BLaER1 treated with 17β-estradiol and CSF1 and Interleukin-3, amounts not matched to agents 10 nM and 100 nM (cell line): ENCODE data around the gene KRTAP4-2.
"Not testable (repeated sequence)": the region's sequence is repeated elsewhere in the genome, so short reads cannot be mapped to it uniquely, and the experiment has no call there.

ENCODE experiments used
- H3K27ac ChIP-seq, 11 experiments: shearing (Covaris generic); formaldehyde crosslinking; 2 replicates each; pipeline ENCODE4 v1.8.1; 2022
- H3K27me3 ChIP-seq, 11 experiments: shearing (Covaris generic); formaldehyde crosslinking; 2 replicates each; pipeline ENCODE4 v1.8.1; 2022
- H3K36me3 ChIP-seq, 11 experiments: shearing (Covaris generic); formaldehyde crosslinking; 2 replicates each; pipeline ENCODE4 v1.8.1; 2022
- H3K4me1 ChIP-seq, 10 experiments: shearing (Covaris generic); formaldehyde crosslinking; 2 replicates each; pipeline ENCODE4 v1.8.1; 2022
- H3K4me2 ChIP-seq, 11 experiments: shearing (Covaris generic); formaldehyde crosslinking; 2 replicates each; pipeline ENCODE4 v1.8.1; 2022
- H3K4me3 ChIP-seq, 10 experiments: shearing (Covaris generic); formaldehyde crosslinking; 2 replicates each; pipeline ENCODE4 v1.8.1; 2022
- H3K9ac ChIP-seq, 11 experiments: shearing (Covaris generic); formaldehyde crosslinking; 2 replicates each; pipeline ENCODE4 v1.8.1; 2022
- H3K9me3 ChIP-seq, 11 experiments: shearing (Covaris generic); formaldehyde crosslinking; replicated peaks in 1 of 11; 2 replicates each; pipeline ENCODE4 v1.8.1; 2022
- H4K20me1 ChIP-seq, 11 experiments: shearing (Covaris generic); formaldehyde crosslinking; 2 replicates each; pipeline ENCODE4 v1.8.1; 2022
- Cebpa-rat ChIP-seq, 11 experiments: shearing (Covaris generic); IDR thresholded peaks; 2 replicates each; pipeline ENCODE4 v1.8.1; 2022

KRTAP4-2 gene

DNA sequence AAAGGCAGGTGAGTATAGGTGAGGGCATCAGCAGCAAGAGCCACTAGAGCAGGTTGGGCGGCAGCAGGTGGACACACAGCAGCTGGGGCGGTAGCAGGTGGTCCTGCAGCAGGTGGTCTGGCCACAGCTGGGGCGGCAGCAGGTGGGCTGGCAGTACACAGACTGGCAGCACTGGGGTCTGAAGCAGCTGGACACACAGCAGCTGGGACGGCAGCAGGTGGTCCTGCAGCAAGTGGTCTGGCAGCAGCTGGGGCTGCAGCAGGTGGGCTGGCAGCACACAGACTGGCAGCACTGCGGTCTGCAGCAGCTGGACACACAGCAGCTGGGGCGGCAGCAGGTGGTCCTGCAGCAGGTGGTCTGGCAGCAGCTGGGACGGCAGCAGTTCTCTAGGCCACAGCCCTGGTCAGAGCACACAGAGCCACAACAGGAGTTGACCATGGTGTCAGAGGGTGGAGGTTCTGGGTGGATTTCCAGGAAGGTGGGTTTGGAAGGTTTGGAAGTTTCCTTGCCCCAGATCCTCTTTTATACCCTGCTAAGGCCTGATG lies at the start of gene KRTAP4-2:
KRTAP4-2 (minus strand) TSS at position 495 of the 545 bp plus-strand sequence; CDS start at position 438, 57 bp downstream.
- peaks cover 0 to 13% (median 0%) of the 10 kb centered on the region in 11 experiments; a peak in 5 of 22 replicates for H3K9me3 ChIP-seq
- no peaks in the 10 kb centered on the region for H4K20me1 ChIP-seq
- no peak for TF ChIP-seq Cebpa-rat (IDR thresholded peaks at IDR 0.05)
- peak within 1 kb of the TSS; percentile 74 to 95 (median 91) for H3K4me2 ChIP-seq
- no peaks in the 10 kb centered on the region; a peak in 1 of 22 replicates for H3K27me3 ChIP-seq
- H3K4me1 ChIP-seq, result peaks cover 25 to 44% (median 30%) of the 10 kb centered on the region in 10 experiments
- no peaks in the 10 kb centered on the region for H3K36me3 ChIP-seq
- H3K4me3 ChIP-seq, result no peak within 1 kb of the TSS
- peak within 1 kb of the TSS in 3 of 11 experiments; percentile 34 to 60 (median 44); a peak in 5 of 22 replicates for H3K27ac ChIP-seq
- no peak within 1 kb of the TSS for H3K9ac ChIP-seq

DNA sequence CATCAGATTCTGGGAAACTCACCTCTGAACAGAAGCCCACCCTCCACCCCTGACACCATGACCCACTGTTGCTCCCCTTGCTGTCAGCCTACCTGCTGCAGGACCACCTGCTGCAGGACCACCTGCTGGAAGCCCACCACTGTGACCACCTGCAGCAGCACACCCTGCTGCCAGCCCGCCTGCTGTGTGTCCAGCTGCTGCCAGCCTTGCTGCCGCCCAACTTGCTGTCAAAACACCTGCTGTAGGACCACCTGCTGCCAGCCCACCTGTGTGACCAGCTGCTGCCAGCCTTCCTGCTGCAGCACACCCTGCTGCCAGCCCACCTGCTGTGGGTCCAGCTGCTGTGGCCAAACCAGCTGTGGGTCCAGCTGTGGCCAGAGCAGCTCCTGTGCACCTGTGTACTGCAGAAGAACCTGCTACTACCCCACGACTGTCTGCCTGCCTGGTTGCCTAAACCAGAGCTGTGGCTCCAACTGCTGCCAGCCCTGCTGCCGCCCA lies 48.6 kb upstream of the KRTAP4-2 start, which contains the start of gene KRTAP9-2:
KRTAP9-2 (plus strand) TSS at position 51 of the 498 bp plus-strand sequence; CDS start at position 58, 7 bp downstream.
- not testable (repeated sequence) for H3K9me3 ChIP-seq, H3K36me3 ChIP-seq, H3K9ac ChIP-seq, H3K4me3 ChIP-seq, H3K27me3 ChIP-seq, H3K4me1 ChIP-seq, H4K20me1 ChIP-seq, H3K4me2 ChIP-seq, H3K27ac ChIP-seq

DNA sequence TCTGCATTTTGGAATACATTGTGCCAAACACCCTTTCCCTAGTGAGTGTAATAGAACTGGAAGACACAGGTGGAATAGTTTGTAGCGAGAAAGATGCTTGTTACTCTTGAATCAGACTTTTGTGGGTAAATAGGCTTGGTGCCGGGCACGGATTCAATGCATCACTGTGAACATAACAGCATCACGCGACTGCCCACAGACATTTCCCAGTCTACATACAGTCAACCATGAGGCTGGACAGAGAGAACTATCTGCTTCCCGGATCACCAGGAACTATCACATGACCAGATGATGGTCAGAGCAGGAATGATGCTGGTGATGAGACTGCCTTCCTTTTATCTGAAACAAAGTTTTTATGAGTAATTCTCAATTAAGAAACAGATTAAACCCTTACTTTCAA lies 48.0 kb upstream of the KRTAP4-2 start:
- no peak overlapping the region for H3K9ac ChIP-seq
- no peak for TF ChIP-seq Cebpa-rat (IDR thresholded peaks at IDR 0.05)
- no peaks in the 10 kb centered on the region for H3K36me3 ChIP-seq
- H3K27me3 ChIP-seq, result no peaks in the 10 kb centered on the region
- H4K20me1 ChIP-seq, result no peaks in the 10 kb centered on the region
- H3K27ac ChIP-seq, result no peak overlapping the region
- no peak overlapping the region for H3K4me3 ChIP-seq
- peaks cover 0 to 5% (median 0%) of the 10 kb centered on the region in 10 experiments; a peak in 4 of 20 replicates for H3K4me1 ChIP-seq
- H3K4me2 ChIP-seq, result no peak overlapping the region
- H3K9me3 ChIP-seq, result 0 out of 22 replicates have a peak, but pooled peaks cover 0 to 6% (median 0%) of the 10 kb centered on the region in 11 experiments

DNA sequence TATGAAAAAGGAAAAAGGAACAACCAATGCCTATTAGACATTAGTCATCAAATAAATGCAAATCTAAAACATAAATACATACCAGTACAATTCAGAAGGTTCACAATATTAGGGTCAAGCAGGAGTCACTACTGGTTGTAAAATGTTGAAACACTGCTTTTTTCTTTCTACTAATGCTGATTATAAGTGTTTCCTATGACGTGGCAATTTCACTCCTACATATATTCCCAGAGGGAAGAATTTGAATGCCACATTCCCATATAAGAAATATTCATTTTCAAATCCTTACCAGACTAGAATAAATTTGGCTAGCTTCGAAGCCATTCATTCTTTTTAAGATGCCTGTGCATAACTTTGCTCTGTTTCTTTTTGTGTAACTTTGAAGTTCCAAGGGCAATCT lies 45.8 kb upstream of the KRTAP4-2 start:
- no peak overlapping the region for H3K4me2 ChIP-seq
- no peaks in the 10 kb centered on the region for H3K27me3 ChIP-seq
- H3K4me1 ChIP-seq, result peaks cover 0 to 6% (median 0%) of the 10 kb centered on the region in 10 experiments; a peak in 4 of 20 replicates
- H3K9ac ChIP-seq, result no peak overlapping the region
- no peak overlapping the region for H3K4me3 ChIP-seq
- no peaks in the 10 kb centered on the region for H4K20me1 ChIP-seq
- no peak overlapping the region for H3K27ac ChIP-seq
- no peak for TF ChIP-seq Cebpa-rat (IDR thresholded peaks at IDR 0.05)
- H3K36me3 ChIP-seq, result no peaks in the 10 kb centered on the region
- H3K9me3 ChIP-seq, result peaks cover 1 to 12% (median 8%) of the 10 kb centered on the region in 11 experiments; a peak in 10 of 22 replicates

DNA sequence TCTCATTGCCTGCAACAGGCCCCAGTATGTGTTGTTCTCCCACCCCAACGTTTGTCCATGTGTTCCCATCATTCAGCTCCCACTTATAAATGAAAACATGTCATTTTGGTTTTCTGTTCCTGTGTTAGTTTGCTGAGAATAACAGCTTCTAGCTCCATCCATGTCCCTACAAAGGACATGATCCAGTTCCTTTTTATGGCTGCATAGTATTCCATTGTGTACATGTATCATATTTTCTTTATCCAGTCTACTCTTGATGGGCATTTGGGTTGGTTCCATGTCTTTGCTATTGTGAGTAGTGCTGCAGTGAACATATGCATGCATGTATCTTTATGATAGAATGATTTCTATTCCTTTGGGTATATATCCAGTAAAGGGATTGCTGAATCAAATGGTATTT lies 37.7 kb upstream of the KRTAP4-2 start:
- no peak overlapping the region for H3K4me3 ChIP-seq
- TF ChIP-seq Cebpa-rat (IDR thresholded peaks at IDR 0.05), result no peak
- no peak overlapping the region for H3K4me2 ChIP-seq
- peaks cover 4 to 12% (median 8%) of the 10 kb centered on the region in 11 experiments; a peak in 11 of 22 replicates for H3K9me3 ChIP-seq
- peaks cover 0 to 16% (median 7%) of the 10 kb centered on the region in 10 experiments; a peak in 12 of 20 replicates for H3K4me1 ChIP-seq
- no peak overlapping the region for H3K9ac ChIP-seq
- no peaks in the 10 kb centered on the region for H3K36me3 ChIP-seq
- no peaks in the 10 kb centered on the region for H3K27me3 ChIP-seq
- H3K27ac ChIP-seq, result no peak overlapping the region
- no peaks in the 10 kb centered on the region for H4K20me1 ChIP-seq

DNA sequence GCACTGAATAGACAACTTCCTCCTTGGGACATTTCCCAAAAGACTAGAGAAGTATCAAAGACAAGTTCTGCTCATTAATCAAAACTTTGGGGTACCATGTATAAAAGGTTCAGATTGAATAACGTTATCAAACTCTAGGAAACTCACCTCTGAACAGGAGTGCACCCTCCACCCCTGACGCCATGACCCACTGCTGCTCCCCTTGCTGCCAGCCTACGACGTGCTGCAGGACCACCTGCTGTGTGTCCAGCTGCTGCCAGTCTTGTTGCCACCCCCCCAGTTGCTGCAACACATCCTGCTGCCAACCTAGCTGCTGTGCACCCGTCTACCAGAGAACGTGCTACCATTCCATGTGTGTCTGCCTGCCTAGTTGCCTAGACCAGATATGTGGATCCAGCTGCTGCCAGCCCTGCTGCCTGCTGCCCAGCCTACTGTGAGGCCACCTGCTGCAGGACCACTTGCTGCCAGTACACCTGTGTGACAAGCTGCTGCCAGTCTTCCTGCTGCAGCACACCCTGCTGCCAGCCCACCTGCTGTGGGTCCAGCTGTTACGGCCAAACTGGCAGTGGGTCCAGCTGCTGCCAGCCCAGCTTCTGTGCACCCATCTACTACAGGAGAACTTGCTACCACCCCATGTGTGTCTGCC lies 34.6 kb upstream of the KRTAP4-2 start:
- H4K20me1 ChIP-seq, result no peaks in the 10 kb centered on the region
- no peak for TF ChIP-seq Cebpa-rat (IDR thresholded peaks at IDR 0.05)
- peaks cover 0 to 16% (median 7%) of the 10 kb centered on the region in 10 experiments; a peak in 12 of 20 replicates for H3K4me1 ChIP-seq
- no peaks in the 10 kb centered on the region for H3K27me3 ChIP-seq
- H3K9ac ChIP-seq, result no peak overlapping the region
- H3K36me3 ChIP-seq, result no peaks in the 10 kb centered on the region
- no peak overlapping the region for H3K4me3 ChIP-seq
- H3K27ac ChIP-seq, result no peak overlapping the region
- H3K9me3 ChIP-seq, result no peaks in the 10 kb centered on the region
- peak overlapping the region in 5 of 11 experiments; percentile 4 to 50 (median 30); a peak in 7 of 22 replicates for H3K4me2 ChIP-seq

DNA sequence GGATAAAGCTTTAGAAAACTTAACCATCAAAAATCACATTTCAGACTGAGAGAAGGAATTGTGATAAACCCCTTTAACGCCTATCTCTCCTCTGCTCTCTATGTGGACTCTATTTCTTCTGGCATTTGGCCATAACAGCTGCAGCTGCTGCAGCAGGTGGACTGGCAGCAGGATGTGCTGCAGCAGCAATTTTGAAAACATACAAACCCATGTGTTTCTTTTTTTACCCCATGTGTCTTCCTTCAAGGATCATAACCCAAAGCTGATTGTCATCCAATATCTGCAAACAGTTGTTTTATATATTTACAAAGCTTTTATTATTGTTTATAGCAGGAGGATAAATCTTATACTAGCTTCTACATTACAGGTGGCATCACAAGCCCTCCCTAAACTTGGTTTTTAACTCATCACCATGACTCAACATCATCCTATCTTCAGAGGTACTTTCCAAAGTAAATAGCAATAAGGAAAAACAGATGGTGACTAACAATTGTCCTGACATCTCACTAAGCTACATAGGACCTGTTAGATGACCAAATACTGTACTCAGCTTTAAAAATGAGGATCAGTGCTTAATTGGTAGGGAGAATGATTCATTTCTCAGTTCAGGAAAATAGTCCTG lies 33.9 kb upstream of the KRTAP4-2 start:
- no peak for TF ChIP-seq Cebpa-rat (IDR thresholded peaks at IDR 0.05)
- no peak overlapping the region for H3K27ac ChIP-seq
- H3K4me3 ChIP-seq, result no peak overlapping the region
- H3K4me1 ChIP-seq, result peaks cover 0 to 16% (median 7%) of the 10 kb centered on the region in 10 experiments; a peak in 12 of 20 replicates
- no peaks in the 10 kb centered on the region for H3K36me3 ChIP-seq
- H3K27me3 ChIP-seq, result no peaks in the 10 kb centered on the region
- H3K9me3 ChIP-seq, result no peaks in the 10 kb centered on the region
- H3K9ac ChIP-seq, result no peak overlapping the region
- H4K20me1 ChIP-seq, result no peaks in the 10 kb centered on the region
- H3K4me2 ChIP-seq, result peak overlapping the region in 5 of 11 experiments; percentile 30 to 56 (median 48); a peak in 8 of 22 replicates

DNA sequence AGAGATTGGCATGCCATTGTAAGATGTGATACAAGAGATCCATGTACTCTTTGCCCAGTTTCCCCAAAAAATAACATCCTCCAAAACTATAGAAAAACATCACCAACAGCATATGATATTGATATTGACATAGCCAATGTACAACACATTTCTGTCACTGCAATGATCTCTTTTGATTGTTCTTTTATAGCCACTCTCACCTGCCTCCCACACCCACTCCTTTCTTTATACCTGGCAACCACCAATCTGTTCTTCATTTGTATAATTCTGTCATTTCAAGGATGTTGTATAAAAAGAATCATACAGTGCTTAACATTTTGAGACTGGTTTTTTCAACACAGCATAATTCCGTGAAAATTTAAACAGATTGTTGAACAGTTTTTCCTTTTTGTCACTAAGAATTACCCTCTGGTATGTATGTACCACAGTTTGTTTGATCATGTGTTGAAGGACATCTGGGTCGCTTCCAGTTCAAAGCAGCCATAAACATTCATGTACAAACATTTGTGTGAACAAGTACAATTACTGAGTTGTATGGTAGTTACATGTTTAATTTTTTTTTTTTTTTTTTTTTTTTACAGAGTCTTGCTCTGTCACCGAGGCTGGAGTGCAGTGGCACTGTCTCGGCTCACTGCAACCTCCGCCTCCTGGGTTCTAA lies 21.5 kb upstream of the KRTAP4-2 start:
- no peaks in the 10 kb centered on the region for H4K20me1 ChIP-seq
- H3K27me3 ChIP-seq, result no peaks in the 10 kb centered on the region
- no peaks in the 10 kb centered on the region for H3K36me3 ChIP-seq
- no peaks in the 10 kb centered on the region for H3K4me1 ChIP-seq
- no peak overlapping the region for H3K27ac ChIP-seq
- no peak overlapping the region for H3K4me3 ChIP-seq
- no peak for TF ChIP-seq Cebpa-rat (IDR thresholded peaks at IDR 0.05)
- peaks cover 0 to 6% (median 0%) of the 10 kb centered on the region in 11 experiments; a peak in 2 of 22 replicates for H3K9me3 ChIP-seq
- H3K4me2 ChIP-seq, result no peak overlapping the region
- no peak overlapping the region for H3K9ac ChIP-seq

DNA sequence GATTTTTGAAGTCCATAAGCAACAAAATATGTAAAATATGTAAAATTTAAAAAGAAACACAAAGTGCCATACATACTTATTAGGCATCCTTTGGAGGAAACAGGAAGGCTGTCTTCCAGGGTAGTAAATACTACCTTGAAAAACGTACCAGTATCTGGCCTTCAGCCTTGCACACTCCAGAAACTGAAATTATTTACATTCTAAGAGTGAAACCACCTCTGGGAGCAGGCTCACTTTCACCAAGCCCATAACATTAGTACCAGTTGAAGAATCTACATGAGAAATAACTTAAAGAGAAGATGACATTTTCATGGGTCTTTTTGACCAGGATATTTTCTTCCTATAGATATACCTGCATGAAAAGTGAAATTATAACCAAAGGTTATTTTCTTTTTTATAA lies 18.0 kb upstream of the KRTAP4-2 start:
- Histone ChIP-seq H3K9me3 (peaks cover 0 to 8% (median 4%) of the 10 kb centered on the region in 11 experiments; a peak in 5 of 22 replicates), H3K27ac (no peak overlapping the region), H3K4me2 (no peak overlapping the region), H3K4me3 (no peak overlapping the region), H4K20me1 (no peaks in the 10 kb centered on the region), H3K27me3 (no peaks in the 10 kb centered on the region), H3K9ac (no peak overlapping the region), H3K36me3 (no peaks in the 10 kb centered on the region), H3K4me1 (no peaks in the 10 kb centered on the region)
- TF ChIP-seq Cebpa-rat (IDR thresholded peaks at IDR 0.05), result no peak
